OCI-LY3 (cell line): Measurements from ENCODE around the gene MCTP2.

ENCODE experiments used
- H2AFZ ChIP-seq: fragments of 200-600, 300-600 bp; shearing (Covaris generic); 2 replicates; pipeline ENCODE4 v1.6.0; 2014; ENCODE audit warnings: antibody characterized with exemption, low read depth, low read length
- H3K27ac ChIP-seq: fragments of 200-600, 300-600 bp; sonication (generic); 2 replicates; pipeline ENCODE4 v1.5.1; 2014; ENCODE audit warnings: mild to moderate bottlenecking, low read length, moderate library complexity, mixed read lengths
- H3K27me3 ChIP-seq: fragments of 200-600, 300-600 bp; sonication (generic); 2 replicates; pipeline ENCODE4 v1.6.1; 2014; ENCODE audit warnings: low read depth, low read length, mixed read lengths
- H3K36me3 ChIP-seq: fragments of 200-600, 300-600 bp; sonication (generic); replicated peaks from 2 replicates; pipeline ENCODE3; 2014; ENCODE audit warnings: low read depth, low read length, mixed read lengths
- H3K4me1 ChIP-seq: fragments of 300-600, 200-600 bp; sonication (generic); 2 replicates; pipeline ENCODE4 v1.6.1; 2014; ENCODE audit warnings: low read length, mixed read lengths
- H3K4me2 ChIP-seq: fragments of 200-600, 300-600 bp; sonication (generic); 2 replicates; pipeline ENCODE4 v1.6.1; 2014; ENCODE audit warnings: low read length, mixed read lengths
- H3K4me3 ChIP-seq: fragments of 300-600, 200-600 bp; sonication (generic); 2 replicates; pipeline ENCODE4 v1.5.1; 2014; ENCODE audit warnings: antibody characterized with exemption, mild to moderate bottlenecking, low read length, moderate library complexity
- H3K79me2 ChIP-seq: fragments of 300-600, 200-600 bp; shearing (Covaris generic); 2 replicates; pipeline ENCODE4 v1.6.1; 2014; ENCODE audit warnings: mild to moderate bottlenecking, low read length, mixed read lengths
- H3K9ac ChIP-seq: fragments of 300-600, 200-600 bp; shearing (Covaris generic); 2 replicates; pipeline ENCODE4 v1.6.0; 2014; ENCODE audit warnings: mild to moderate bottlenecking, low read length, moderate library complexity
- H3K9me3 ChIP-seq: fragments of 200-600, 300-600 bp; shearing (Covaris generic); 2 replicates; pipeline ENCODE4 v1.6.1; 2014; ENCODE audit warnings: low read length, mixed read lengths; ENCODE audit not compliant: insufficient read depth
- H4K20me1 ChIP-seq: fragments of 200-600, 300-600 bp; sonication (generic); 2 replicates; pipeline ENCODE4 v1.6.1; 2016; ENCODE audit warnings: low read length, mixed read lengths; ENCODE audit not compliant: insufficient read depth
- EZH2phosphoT487 ChIP-seq: fragments of 200-600 bp; shearing (Covaris generic); IDR thresholded peaks from 2 replicates; pipeline ENCODE4 v1.6.1; 2018; ENCODE audit warnings: antibody characterized with exemption, mixed run types, low read depth
- TF ChIP-seq, protein P1 (sequence below): fragments of 200-600, 300-600 bp; sonication (generic); IDR thresholded peaks from 2 replicates; pipeline ENCODE4 v1.5.1; 2014; ENCODE audit warnings: antibody characterized with exemption, low read length, low read depth

The MCTP2 gene

DNA sequence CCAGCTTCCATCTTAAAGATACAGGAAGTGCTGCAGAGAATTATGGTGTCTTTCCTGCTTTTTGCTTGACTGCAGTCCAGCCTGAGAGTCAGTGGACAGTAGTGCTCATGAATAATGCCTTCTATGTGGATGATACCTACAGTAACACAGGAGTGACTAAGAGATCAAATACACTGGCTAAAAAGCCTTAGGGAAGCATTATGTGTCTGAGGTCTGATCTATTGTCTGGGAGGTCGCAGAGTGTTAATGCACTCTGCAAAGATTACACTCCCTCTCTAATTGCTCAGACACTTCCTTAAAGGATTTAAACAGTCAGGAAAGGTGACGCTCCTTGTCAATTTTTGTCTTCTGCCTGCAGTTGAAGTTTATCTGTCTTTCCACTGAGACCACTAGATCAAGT is 183.6 kb downstream of the MCTP2 start:
- no peaks in the 10 kb centered on the region for H3K9me3 ChIP-seq
- H3K4me2 ChIP-seq = no peak overlapping the region
- no peaks in the 10 kb centered on the region for H4K20me1 ChIP-seq
- H3K27me3 ChIP-seq = peaks cover 10% of the 10 kb centered on the region; the same call in 1 of the 2 replicates
- H3K4me1 ChIP-seq = peaks cover 5% of the 10 kb centered on the region
- TF ChIP-seq, protein P1, sequence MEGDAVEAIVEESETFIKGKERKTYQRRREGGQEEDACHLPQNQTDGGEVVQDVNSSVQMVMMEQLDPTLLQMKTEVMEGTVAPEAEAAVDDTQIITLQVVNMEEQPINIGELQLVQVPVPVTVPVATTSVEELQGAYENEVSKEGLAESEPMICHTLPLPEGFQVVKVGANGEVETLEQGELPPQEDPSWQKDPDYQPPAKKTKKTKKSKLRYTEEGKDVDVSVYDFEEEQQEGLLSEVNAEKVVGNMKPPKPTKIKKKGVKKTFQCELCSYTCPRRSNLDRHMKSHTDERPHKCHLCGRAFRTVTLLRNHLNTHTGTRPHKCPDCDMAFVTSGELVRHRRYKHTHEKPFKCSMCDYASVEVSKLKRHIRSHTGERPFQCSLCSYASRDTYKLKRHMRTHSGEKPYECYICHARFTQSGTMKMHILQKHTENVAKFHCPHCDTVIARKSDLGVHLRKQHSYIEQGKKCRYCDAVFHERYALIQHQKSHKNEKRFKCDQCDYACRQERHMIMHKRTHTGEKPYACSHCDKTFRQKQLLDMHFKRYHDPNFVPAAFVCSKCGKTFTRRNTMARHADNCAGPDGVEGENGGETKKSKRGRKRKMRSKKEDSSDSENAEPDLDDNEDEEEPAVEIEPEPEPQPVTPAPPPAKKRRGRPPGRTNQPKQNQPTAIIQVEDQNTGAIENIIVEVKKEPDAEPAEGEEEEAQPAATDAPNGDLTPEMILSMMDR = no peak
- TF ChIP-seq EZH2phosphoT487 = no peak
- no peaks in the 10 kb centered on the region for H3K36me3 ChIP-seq
- no peak overlapping the region for H3K9ac ChIP-seq
- H2AFZ ChIP-seq = no peak overlapping the region
- no peaks in the 10 kb centered on the region for H3K79me2 ChIP-seq
- no peak overlapping the region for H3K27ac ChIP-seq
- H3K4me3 ChIP-seq = no peak overlapping the region

DNA sequence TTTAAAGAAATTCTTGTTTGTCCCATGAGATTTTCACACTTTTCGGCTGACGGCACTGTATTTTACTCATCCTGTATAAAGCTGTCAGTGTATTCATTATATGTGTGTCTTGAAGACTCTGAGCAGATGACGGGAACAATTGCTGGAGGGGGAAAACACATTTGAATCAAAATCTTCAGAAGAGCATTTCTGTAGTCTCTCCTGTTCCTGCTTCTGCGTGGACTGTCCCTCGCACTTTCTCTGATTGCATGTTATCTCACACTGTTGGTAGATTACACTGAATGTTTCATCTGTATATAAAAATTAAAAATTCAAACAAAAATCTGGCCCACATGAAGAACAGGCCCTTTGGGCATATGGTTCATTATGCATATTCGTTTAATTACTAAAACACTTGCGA is 184.9 kb downstream of the MCTP2 start:
- TF ChIP-seq, protein P1 = no peak
- no peak for TF ChIP-seq EZH2phosphoT487
- H3K27me3 ChIP-seq = peaks cover 7% of the 10 kb centered on the region; the same call in 1 of the 2 replicates
- no peaks in the 10 kb centered on the region for H3K36me3 ChIP-seq
- peaks cover 5% of the 10 kb centered on the region for H3K4me1 ChIP-seq
- no peaks in the 10 kb centered on the region for H3K9me3 ChIP-seq
- H3K27ac ChIP-seq = no peak overlapping the region
- H3K4me3 ChIP-seq = no peak overlapping the region
- H4K20me1 ChIP-seq = no peaks in the 10 kb centered on the region
- no peak overlapping the region for H2AFZ ChIP-seq
- no peaks in the 10 kb centered on the region for H3K79me2 ChIP-seq
- no peak overlapping the region for H3K4me2 ChIP-seq
- no peak overlapping the region for H3K9ac ChIP-seq

DNA sequence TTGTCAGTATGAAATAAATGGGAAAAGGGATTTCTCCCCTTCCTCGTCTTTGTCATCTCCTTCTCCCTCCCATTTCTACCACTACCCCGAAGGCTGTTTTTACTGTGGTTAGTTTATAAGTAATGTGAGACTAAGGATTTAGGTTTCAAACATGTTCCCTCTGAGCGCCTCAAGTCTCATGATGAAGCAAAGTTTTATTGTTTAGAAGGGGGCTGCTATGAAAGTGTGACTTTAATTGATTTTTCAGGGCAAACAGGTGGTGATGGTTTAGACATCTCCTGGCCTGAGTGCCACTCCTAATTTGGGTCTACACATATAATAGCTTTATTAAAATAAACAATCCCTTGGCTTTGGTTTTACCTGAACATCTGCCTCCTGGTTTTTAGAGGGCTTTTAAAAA is 185.5 kb downstream of the MCTP2 start:
- no peak for TF ChIP-seq EZH2phosphoT487
- TF ChIP-seq, protein P1 = no peak
- no peaks in the 10 kb centered on the region for H3K9me3 ChIP-seq
- no peak overlapping the region for H3K4me2 ChIP-seq
- no peaks in the 10 kb centered on the region for H3K36me3 ChIP-seq
- H2AFZ ChIP-seq = no peak overlapping the region
- H3K4me1 ChIP-seq = peaks cover 5% of the 10 kb centered on the region
- H4K20me1 ChIP-seq = no peaks in the 10 kb centered on the region
- H3K79me2 ChIP-seq = no peaks in the 10 kb centered on the region
- H3K9ac ChIP-seq = no peak overlapping the region
- H3K27ac ChIP-seq = no peak overlapping the region
- H3K27me3 ChIP-seq = peaks cover 7% of the 10 kb centered on the region; the same call in 1 of the 2 replicates
- H3K4me3 ChIP-seq = no peak overlapping the region

DNA sequence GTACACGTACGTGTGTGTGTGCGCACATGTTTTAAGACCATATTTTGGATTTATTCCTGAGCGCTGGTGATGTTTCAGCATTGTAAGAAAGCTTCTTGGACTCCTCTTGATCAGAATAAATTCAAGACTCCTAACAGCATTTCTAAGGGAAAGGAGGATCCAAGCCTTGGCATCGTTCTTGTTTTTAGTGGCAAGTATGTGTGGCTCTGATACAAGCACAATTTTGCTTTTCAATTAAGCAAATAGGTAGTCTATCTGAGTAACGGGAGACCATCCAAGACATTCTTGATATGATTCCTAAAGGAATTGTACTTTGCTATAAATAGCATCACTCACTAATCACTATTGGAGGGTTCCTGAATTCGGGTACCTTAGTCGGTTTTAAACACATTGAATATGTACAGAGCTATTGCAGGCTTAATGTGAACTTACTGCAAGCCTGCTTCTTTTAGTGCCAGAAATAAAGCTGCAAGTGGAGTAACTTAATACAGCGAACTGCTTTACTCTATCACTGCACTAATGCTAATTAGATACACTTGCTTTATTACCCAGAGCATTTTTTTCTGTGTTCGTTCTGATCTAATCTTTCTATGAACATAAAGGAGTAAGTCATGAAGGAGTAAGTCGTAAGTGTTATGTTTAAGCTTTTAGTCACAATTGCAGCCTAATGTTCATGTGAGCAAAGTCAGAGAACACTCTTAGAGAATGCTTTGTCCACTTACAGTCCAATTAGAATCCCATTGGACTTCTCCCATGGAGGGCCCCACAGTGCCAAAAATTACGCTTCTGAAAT is 186.3 kb downstream of the MCTP2 start:
- H3K27ac ChIP-seq = no peak overlapping the region
- H3K36me3 ChIP-seq = no peaks in the 10 kb centered on the region
- H3K79me2 ChIP-seq = no peaks in the 10 kb centered on the region
- H3K4me3 ChIP-seq = no peak overlapping the region
- no peak overlapping the region for H3K4me2 ChIP-seq
- H3K4me1 ChIP-seq = peaks cover 5% of the 10 kb centered on the region
- no peaks in the 10 kb centered on the region for H4K20me1 ChIP-seq
- H2AFZ ChIP-seq = no peak overlapping the region
- no peaks in the 10 kb centered on the region for H3K9me3 ChIP-seq
- H3K9ac ChIP-seq = no peak overlapping the region
- H3K27me3 ChIP-seq = peaks cover 7% of the 10 kb centered on the region; the same call in 1 of the 2 replicates
- no peak for TF ChIP-seq EZH2phosphoT487
- TF ChIP-seq, protein P1 = no peak
